ENCODE results near the gene CRYAA.

Gene CRYAA

GRCh38 chr21:43204638-43205037 lies 35.8 kb downstream of the CRYAA start:
- DNase-seq: no peak

GRCh38 chr21:43206231-43207042 lies 37.6 kb downstream of the CRYAA start:
- no peak for DNase-seq

- no peak for DNase-seq
Measured at GRCh38 chr21:43207043-43207315, 38.2 kb downstream of the CRYAA start.

GRCh38 chr21:43207868-43208267 lies 39.1 kb downstream of the CRYAA start:
- no peak for DNase-seq

- no peak for DNase-seq
Measured at GRCh38 chr21:43208561-43209332, 39.9 kb downstream of the CRYAA start.

- DNase-seq: no peak
Measured at GRCh38 chr21:43209575-43210453, 41.0 kb downstream of the CRYAA start.

- DNase-seq: no peak
Measured at GRCh38 chr21:43210454-43211071, 41.8 kb downstream of the CRYAA start.

GRCh38 chr21:43211072-43211759 lies 42.4 kb downstream of the CRYAA start:
- no peak for DNase-seq

- no peak for DNase-seq
Measured at GRCh38 chr21:43211760-43212115, 42.9 kb downstream of the CRYAA start.
